AML-193 (cell line): ENCODE data around the gene APRT.

Experiments used
- DNase-seq, 2 experiments: peaks; one replicate each; lab custom pipeline; 2025; lab: John Stamatoyannopoulos, UW

The APRT gene

GRCh38 chr16:88807626-88808453 lies 3.9 kb downstream of the APRT start:
- DNase-seq, result no peak

GRCh38 chr16:88807142-88807625 lies 4.5 kb downstream of the APRT start:
- no peak for DNase-seq

- no peak for DNase-seq
Observed at GRCh38 chr16:88806491-88807111, 5.1 kb downstream of the APRT start.

GRCh38 chr16:88805887-88806393 lies 5.8 kb downstream of the APRT start:
- no peak for DNase-seq

DNA sequence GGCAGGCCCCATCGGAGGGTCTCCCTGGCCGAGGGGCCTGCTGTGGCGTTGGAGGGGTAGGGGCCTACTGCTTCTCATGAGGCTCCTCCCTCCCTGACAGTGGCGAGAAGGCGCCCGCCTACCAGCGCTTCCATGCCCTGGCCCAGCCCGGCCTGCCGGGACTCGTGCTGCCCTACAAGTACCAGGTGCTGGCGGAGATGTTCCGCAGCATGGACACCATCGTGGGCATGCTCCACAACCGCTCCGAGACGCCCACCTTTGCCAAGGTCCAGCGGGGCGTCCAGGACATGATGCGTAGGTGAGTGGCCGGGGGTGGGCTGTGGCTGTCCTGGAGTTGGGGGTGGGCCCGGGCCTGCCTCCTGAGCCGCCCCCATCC lies 6.4 kb downstream of the APRT start:
- DNase-seq, result no peak

DNA sequence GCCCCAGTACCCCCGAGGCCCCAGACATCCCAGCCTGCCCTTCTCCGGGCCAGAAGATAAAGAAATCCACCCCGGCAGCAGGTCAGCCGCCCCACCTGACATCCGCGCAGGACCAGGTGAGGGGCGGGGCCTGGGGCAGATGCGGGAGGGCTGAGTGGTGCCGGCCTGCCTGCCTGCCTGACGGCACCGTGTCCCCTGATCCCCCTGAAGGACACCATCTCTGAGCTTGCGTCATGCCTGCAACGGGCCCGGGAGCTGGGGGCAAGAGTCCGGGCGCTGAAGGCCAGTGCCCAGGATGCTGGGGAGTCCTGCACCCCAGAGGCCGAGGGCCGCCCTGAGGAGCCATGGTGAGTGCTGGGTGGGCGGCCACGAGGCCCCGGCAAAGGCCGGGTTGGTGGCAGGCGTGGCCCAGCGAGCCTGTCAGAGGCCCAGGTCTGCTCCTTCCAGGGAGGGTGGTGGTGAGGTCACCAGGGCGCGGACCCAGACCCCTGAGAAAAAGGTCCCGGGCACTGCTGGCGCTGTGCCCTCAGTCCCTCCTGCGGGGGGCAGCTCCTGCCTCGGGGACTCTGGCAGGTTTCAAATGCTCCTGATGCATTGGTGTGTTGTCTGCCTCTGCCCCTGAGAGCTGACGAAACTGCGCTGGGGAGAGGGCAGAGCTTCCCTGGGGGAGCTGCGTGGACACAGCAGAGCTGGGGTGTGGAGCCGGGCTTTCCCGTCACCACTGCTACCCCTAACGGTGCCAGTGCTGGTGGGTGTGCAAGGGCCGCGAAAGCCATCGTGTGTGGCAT lies 7.0 kb downstream of the APRT start:
- DNase-seq, result no peak

DNA sequence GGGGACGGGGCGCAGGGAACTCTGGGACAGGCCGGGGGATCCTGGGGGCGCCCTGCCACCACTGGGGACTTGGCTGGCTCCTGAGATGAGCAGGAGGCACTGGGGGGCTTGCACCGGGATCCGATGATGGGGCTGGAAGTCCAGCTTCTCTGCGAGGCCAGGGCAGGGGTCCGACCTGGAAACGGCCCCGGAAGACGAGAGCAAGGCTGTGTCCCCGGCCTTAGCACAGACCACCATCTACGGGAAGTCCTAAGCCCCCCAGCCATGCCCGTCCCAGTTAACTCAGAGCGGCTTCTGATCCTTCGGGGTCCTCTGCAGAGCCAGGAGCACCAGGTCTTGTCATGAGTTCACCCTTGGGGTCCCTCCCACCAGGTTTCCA lies 7.6 kb downstream of the APRT start:
- DNase-seq, result no peak

DNA sequence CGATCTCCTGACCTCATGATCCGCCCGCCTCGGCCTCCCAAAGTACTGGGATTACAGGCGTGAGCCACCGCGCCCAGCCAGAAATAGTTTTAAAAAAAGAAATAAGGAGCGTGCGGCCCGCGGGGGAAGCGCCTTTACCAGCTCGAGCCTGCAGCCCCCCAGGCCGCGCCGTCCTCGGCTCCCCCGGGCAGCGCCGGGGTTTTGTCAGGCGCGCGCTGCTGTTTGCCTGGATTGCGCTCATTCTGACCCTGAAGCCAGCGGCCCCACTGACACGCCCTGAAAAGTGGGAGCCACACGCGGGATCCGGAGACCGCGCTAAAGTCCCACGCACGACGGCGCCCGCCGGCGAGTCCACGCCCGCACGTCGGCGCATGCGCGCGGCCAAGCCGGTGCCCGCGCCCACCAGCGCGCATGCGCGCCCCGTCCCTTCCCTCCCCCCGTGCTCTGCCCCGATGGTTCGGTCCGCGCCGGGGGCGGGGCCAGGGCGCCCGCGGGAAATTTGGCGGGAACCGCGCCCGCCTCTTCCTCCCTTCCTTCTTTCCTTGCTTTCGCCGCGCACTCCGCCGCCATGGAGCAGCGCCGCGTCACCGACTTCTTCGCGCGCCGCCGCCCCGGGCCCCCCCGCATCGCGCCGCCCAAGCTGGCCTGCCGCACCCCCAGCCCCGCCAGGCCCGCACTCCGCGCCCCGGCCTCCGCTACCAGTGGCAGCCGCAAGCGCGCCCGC lies 8.3 kb downstream of the APRT start, which contains the start of gene CDT1:
TSS of gene CDT1 (plus strand) at position 526 of the 724 bp plus-strand sequence. CDS start at position 569, 43 bp downstream.
- peak; percentile 54 to 56 for DNase-seq

GRCh38 chr16:88800277-88800592 lies 11.5 kb downstream of the APRT start:
- no peak for DNase-seq

DNA sequence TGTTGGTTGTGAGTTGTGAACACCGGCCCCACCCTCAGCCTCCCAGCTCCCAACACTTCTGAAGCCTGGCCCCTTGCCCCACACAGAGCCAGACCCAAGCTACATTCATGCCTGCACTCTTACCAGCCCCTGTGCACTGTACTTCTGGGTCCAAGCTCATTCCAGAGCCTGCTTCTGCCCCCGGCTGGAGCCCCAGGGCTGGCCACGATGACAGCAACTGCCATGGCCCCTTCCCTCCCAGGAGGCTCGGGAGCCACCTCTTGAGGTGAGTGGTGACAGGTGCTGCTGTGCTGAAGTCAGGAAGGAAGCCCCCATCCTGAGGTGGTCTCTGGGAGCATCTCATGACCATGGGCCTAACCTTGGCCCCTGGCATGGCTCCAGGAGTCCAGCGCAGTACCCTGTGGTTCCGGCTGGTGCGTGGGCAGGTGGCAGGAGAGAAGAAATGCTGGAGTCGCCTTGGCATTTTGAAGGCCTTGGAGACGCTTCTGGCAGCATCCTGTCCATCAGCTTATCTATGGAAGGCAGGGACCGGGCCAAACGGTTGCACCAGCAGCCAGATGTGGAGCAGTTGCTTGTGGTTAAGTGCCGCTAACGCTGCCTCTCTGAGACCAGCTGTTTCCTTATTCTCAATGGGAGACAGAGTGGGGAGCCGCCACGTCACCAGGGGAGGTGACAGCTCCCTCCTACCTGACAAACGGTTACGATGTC lies 12.0 kb downstream of the APRT start:
- peak; percentile 91 to 93 for DNase-seq

DNA sequence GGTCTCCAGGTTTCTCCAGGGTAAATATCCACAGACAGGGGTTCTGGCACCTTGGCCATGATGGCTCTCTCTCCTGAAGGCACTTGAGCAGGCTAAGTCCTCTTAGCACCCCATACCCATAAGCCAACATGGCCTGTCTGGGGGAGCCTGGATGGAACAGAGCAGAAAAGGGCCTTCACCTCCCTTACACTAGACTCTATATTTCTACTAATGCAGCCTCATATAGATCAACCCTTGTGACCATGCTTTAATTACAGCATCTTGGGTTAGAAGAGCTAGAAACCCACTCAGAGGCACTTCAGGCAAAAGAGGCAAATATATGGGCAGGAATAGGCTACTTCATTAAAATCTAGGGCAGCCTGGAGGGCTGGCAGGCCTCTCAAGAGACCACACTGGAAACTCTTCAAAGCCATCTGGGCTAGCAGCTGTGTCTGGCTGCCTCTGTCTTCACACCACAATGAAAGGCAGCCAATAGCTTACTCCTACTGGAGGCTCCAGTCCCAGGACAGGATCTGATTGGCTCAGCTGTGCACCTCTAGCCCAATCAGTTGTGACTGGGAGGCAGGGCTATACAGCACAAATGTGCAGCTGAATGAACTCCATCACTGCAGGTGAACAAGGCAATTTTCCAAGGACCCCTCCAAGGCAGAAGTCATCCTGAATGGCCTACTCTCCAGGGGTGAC lies 12.8 kb downstream of the APRT start:
- no peak for DNase-seq

DNA sequence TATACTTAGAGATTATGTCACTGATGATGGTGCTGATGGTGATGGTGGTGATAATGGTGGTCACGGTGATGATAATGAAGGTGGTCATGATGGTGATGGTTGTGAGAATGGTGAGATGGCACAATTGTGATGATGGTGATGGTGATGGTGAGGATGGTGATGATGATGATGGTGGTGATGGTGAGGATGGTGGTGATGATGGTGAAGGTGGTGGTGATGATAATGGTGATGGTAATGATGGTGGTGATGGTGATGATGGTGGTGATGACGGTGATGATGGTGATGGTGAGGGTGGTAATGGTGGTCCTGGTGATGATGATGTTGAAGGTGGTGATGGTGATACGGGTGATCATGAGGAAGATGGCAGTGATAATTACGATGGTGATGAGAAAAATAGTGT lies 13.7 kb downstream of the APRT start:
- DNase-seq, result no peak

DNA sequence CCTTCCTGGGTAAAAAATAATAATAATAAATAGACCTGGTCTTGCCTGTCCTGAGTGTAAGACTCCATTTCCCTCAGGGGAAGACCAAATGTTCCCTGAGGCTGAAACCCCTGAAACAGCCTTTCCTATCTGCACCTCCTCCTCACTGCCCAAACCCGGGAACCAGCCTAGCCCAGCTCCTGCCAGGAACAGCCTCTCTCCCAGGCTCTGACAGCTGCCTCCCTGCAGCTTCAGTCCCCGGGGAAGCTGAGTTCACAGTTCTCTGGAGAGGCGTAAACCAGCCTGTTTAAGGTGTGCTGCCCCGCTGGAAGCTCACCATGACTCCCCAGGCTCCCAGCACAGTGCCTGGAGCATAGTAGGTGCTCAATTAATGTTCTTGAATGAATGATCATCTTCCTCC lies 15.4 kb downstream of the APRT start:
- no peak for DNase-seq

- peak in 1 of 2 experiments; percentile 18 for DNase-seq
Observed at GRCh38 chr16:88793251-88793954, 18.3 kb downstream of the APRT start.

DNA sequence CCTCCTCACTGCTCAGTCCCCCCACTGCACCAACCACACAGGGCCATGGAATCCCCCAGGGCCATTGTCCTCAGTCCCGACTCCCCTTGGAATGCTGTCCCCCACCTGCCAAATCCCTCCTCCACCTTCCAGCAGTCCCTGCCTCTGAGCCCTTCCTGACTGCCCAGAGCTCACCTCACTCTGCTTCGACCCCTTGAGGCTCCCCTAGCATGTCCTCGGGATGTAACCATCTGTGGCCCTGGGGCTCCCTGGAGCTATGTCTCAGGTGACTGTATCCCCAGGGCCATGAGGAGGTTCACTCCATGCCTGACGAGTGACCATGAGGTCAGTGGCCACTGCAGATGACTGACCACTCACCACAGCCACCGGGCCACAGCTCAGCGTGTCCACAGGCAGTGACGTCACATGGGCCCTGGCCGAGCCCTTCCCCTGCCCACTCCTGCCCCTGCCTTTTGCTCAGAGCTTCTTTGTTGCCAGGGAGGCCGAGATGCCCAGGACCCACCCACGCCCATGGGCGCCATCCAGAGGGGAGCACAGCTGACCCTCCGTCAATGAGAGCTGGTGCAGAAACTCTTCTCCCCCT lies 19.0 kb downstream of the APRT start:
- no peak for DNase-seq

- DNase-seq, result no peak
Observed at GRCh38 chr16:88792078-88792550, 19.6 kb downstream of the APRT start.

GRCh38 chr16:88790312-88791211 lies 21.2 kb downstream of the APRT start:
- DNase-seq, result peak; percentile 73 to 86

DNA sequence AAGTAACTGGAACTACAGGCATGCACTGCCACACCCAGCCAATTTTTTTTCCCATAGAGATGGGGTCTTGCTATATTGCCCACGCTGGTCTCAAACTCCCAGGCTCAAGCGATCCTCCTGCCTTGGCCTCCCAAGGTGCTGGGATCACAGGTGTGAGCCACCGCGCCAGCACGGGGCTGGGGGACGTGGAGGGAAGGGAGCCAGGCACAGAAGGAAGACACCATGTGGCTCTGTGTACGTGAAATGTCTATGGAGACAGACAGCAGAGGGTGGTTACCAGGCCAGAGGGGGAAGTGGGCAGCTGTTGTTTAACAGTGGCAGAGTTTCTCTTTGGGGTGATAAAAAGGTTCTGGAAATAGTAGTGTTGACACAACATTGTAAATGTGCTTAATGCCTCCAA lies 22.1 kb downstream of the APRT start:
- peak; percentile 74 to 83 for DNase-seq
